Posterior vena cava (tissue), 2 donors: Measurements from ENCODE around the gene STUM. TPM values are rescaled to one million over a fixed set of nuclear protein-coding genes. Genes with fewer than 3 reads are reported as not detected.

Experiments used
- DNase-seq: peaks from one replicate; pipeline ENCODE4 v3.0.0-alpha.2; 2020; ENCODE audit warnings: low spot score
- intact Hi-C, 2 donors: fragments of 100-400 bp; cut with DNase I; formaldehyde crosslinking; loops; one replicate each; pipeline versions ENCODE4 v1.14.1 to v1.14.2; 2022 to 2023
- total RNA-seq, 2 donors: library from RNA; stranded (reverse); fragmentation: NEBNext Ultra II Directional; extraction: Animal tissue kit (Norgen Biotek cat#: 25700); gene quantifications; one replicate each; pipeline ENCODE4 v1.2.1, GENCODE V29; 2021
- donor health status: DM: yes; HTN: yes; CAD: no.
- donor health status: DM: yes; HTN: yes; CAD: no.

STUM gene
- total RNA-seq, 2 donors from 2014 or later = 3.9 to 6.8 TPM

DNA sequence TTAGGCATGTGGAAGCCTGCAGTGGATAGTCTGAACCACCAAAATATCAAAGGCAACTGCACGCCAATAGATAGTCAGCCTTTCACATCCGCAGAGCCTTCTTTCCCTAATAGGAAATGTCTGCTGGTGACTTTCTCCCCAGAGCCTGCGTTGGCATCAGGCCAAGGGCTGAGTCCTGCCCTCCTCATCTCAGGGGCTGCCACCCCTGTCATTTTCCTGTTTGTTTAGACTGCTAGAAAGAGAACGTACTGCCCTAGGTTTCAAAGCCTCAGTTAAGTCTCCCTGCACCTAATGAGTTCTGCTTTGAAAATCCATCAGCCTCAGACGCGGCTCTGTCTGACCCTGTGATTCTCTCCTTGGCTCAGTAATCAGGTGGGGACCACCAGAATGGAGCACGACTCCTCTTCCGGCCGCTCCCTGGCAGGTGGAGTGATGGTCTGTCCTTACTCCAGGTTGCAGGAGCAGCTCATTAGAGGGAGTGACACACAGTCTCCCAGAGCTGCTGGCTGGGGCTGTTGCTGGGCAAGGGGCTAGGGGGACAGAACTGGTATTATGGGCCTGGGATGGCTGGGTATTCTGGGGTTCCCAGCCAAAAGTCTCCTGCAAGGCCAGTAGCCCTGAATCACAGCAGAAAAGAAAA, 27.3 kb downstream of the STUM start:
- intact Hi-C loops = no loop called here
- DNase-seq = peak; percentile 77

DNA sequence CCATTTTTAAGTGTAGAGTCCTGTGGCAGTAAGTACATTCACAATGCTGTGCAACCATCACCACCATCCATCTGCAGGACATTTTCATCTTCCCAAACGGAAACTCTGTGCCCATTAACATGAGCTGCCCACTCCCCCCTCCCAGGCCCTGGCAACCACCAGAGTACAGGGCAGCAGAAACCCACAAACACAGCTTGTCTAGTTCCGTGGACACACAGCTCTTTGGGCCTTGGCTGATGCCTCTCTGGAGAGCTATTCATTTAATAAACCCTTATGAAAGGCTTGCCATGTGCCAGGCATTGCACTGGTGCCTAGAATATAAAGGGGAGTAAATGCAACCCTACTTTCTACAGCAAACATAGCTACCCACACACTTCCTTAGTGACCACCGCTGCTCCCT, 28.0 kb downstream of the STUM start:
- intact Hi-C loops = no loop called here

DNA sequence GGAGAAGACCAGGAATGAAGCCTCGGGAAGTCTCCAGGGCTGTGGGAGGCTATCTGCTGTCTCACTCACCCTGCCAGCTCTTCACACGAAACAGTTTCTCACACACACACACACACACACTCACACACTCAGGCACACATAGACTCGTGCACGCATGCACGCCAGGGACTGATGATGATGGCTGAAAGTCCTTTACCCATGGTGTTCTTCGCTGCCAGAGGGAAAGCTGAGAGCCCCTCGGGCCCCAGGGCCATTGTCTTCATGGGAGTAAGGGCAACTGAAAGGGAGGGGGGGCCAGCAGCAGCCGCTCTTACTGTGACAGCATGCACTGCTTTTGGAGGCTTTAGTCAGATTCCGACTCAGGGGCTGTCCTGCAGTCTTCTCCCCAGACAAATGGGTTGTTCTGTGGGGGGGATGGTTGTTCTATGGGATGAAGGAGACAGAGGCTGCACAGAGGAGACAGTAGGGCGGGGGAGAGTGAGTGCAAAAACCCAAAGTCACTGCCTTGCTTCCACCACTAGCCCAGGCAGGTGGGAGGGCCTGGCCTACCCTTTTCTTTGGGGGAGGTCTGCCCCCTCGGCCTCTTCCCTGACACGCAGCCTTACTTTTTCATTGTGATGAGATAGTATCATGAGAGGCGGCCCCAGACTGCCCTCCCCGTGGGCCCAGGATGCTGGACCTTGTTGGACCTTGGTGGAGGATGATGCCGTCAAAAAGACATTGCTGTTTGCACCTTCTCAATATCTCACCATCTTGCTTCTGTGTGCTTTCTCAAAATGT, 29.0 kb downstream of the STUM start:
- peak; percentile 61 for DNase-seq
- intact Hi-C loops = no loop called here

More for the DNA sequence above, 28.0 kb downstream of the STUM start:
- DNase-seq = peak; percentile 23

GRCh38 chr1:226578946-226579578, 30.5 kb downstream of the STUM start:
- intact Hi-C loops = no loop called here

DNA sequence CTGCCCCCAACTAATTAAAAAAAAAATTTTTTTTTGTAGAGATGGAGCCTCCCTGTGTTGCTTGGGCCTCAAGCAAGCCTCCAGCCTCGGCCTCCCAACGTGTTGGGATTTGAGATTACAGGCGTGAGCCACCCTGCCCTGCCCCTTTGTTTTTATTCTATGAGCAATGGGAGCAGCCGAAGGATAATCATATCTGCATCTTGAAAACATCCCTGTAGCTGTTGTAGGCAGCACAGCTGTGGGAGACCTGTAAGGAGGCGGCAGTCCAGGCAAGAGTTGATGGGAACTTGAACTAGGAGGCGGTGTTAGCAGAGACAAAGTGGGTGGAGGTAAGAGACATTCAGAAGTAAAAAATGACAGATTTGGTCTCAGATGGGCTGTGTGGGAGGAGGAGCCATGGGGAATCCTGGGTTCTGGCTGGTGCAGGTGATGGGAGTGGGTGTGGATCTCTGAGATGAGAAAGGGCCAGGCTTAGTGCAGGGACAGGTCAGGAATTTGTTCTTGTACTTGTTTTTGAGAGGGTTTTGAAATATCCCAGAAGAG, 31.3 kb downstream of the STUM start:
- intact Hi-C loops = no loop called here
- DNase-seq = peak; percentile 56

More at GRCh38 chr1:226578946-226579578, 30.5 kb downstream of the STUM start:
- peak; percentile 54 for DNase-seq

- DNase-seq = peak; percentile 20
- intact Hi-C loops = no loop called here
These were observed 32.2 kb downstream of the STUM start for GRCh38 chr1:226580625-226581270.

DNA sequence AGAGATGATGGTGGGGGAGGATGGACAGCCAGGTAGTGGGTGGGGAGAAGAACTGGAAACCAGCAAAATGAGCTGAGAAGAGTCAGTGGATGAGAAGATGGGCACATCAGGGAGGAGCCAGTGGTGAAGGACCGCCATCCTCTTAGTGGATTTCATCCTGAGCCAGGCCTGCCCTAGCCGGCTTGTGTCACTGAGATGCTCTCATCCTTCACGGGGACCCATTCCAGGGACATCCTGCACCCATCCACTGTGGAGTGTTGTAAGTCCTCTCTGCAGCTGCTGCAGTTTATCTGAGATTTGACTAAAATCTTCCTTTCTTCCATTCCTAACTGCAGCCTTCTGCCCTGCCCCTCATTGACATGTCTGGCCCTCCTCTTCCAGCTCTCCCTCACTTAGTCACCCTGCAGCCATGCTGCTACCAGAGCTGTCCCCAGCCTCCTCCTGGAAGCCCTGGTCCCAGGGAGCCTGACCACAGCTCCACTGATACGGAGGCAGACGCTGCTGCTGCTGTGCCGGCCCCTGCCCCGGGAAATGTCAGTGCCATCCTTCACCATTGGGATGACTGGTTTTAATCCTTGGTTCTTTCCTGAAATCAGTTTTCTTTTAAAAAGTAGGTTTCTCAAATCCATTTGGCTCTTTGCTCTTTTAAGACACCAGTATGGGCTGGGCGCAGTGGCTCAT, 33.2 kb downstream of the STUM start:
- intact Hi-C loops = no loop called here
- DNase-seq = peak; percentile 45

DNA sequence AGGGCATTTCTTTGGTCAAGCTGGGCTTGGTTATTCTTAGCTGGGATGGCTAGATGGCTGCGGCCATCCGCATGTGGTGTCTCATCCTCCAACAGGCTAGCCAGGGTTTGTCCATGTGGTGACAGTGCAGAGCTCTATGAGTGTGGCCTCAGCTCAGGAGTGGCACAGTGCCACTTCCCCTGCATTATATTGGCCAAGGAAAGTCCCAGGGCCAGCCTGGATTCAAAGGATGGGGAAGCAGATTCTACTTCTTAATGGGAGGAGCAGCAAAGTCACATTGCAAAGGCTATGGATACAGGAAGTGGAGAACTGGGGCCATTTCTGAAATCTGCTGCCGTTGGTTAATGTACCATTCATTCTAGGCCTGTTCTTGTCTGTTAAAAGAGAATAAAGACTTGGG, 34.4 kb downstream of the STUM start:
- no peak for DNase-seq
- intact Hi-C loops = no loop called here

GRCh38 chr1:226584164-226584563, 35.6 kb downstream of the STUM start:
- no peak for DNase-seq
- intact Hi-C loops = no loop called here

GRCh38 chr1:226586116-226586515, 37.6 kb downstream of the STUM start:
- intact Hi-C loops = no loop called here

GRCh38 chr1:226586650-226587422, 38.3 kb downstream of the STUM start:
- intact Hi-C loops = no loop called here

More at GRCh38 chr1:226586116-226586515, 37.6 kb downstream of the STUM start:
- peak; percentile 51 for DNase-seq

DNA sequence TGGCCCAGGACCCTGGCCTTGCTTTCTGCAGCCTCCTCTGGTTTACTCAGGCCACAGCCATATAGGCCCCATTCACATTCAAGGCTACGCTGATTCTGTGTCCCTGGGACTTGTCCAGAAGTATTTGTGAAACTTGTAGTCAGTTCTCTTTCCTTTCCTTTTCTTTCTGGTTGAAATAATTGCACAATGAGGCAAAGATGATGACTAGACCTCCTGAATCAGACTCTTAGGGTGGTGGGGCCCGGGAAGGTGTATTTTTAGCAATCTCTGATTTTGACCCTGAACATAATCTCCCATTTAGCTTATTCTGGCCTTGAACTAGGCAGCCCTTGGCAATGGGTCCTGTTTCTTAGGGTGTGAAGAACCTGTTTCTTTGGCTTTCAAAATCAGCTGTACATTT, 39.9 kb downstream of the STUM start:
- no peak for DNase-seq

More at GRCh38 chr1:226586650-226587422, 38.3 kb downstream of the STUM start:
- no peak for DNase-seq

DNA sequence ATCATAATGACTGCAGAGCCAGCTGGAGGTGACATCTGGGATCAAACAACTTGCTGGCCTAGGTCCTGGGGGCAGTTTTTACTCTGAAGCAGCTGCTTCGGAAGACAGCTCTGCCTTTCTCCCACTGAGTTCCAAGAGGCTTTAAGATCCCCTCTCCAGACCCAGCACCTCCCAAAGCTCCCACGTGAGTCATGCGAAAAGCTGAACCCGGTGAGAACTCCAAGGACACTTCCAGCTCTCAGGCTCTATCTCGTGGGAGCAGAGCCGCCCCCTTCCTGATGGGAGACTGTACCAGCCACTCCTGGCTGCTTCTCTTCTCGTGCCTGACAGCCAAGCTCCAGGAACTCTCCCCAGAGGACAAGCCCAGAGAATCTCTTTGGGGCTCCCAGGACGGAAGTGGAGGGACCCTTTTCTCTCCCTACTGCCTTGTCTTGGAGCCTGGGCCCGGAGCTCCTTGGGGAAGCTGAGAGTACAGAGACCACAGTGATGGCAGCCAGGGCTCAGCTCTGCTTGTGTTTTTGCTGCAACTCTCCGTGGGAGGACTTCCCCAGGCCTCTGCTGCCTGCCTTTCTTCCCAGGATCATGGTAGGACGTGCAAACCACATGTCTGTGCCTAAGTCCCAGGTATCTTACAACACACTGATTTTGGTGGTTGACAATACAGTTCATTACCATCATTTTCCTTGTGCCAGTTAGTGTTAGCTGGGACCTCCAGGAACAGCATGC, 40.6 kb downstream of the STUM start:
- intact Hi-C loops = no loop called here
- no peak for DNase-seq

More for the DNA sequence above, 39.9 kb downstream of the STUM start:
- intact Hi-C loops = no loop called here

DNA sequence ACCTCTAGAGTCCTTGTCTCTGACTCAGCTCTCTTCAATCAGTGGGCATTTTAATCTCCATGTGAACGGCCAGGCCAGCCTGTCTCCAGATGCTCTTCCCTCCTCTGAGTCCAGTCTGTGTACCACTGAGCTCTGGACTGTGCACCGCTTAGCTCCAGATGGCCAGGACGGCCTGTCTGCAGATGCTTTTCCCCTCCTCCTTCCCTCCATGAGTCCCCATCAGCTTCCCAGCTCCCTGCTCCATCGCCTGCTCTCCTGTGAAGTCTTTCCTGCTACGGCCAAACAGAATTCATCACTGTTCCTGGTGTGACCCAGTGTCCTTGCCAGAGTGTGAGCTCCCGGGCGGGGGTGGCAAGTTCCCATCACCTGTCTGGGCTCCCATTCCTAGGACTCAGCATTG, 42.0 kb downstream of the STUM start:
- DNase-seq = peak; percentile 29
- intact Hi-C loops = no loop called here

- intact Hi-C loops = no loop called here
These were observed 45.0 kb downstream of the STUM start for GRCh38 chr1:226593541-226593940.

GRCh38 chr1:226596531-226597165, 48.1 kb downstream of the STUM start:
- intact Hi-C loops = no loop called here
- DNase-seq = peak; percentile 78

More at GRCh38 chr1:226593541-226593940, 45.0 kb downstream of the STUM start:
- DNase-seq = no peak
